Heart right ventricle (tissue), 16 donors: Measurements from ENCODE around the gene SND1. TPM values are rescaled to one million over a fixed set of nuclear protein-coding genes. Genes with fewer than 3 reads are reported as not detected.
A peak's percentile ranks its signal among the peaks of the same experiment; 100 is the strongest.

ENCODE experiments used
- ATAC-seq, 8 donors: fragments of 200-7000 bp; cut with Tn5 transposase; one replicate each; pipeline ENCODE4 v1.9.1; 2020; ENCODE audit warnings: mild to moderate bottlenecking in 8 of 8, moderate library complexity in 8 of 8, moderate number of reproducible peaks in 1 of 8
- DNase-seq, 2 donors: peaks; one replicate each; pipeline ENCODE4 v3.0.0-alpha.2; 2020
- H3K27ac ChIP-seq, 10 donors: fragments of 200-600 bp; sonication (generic) in 2 of 10; one replicate each; pipeline versions ENCODE4 v1.5.0 to v1.8.0; 2020 to 2022; ENCODE audit warnings: mild to moderate bottlenecking in 3 of 10
- H3K27me3 ChIP-seq, 7 donors: fragments of 200-600 bp; one replicate each; pipeline ENCODE4 v1.8.0; 2021 to 2022; ENCODE audit warnings: mild to moderate bottlenecking in 2 of 7
- H3K36me3 ChIP-seq, 9 donors: fragments of 200-600 bp; sonication (generic) in 1 of 9; one replicate each; pipeline versions ENCODE4 v1.5.0 to v1.8.0; 2020 to 2022; ENCODE audit warnings: mild to moderate bottlenecking in 2 of 9
- H3K4me1 ChIP-seq, 9 donors: fragments of 200-600 bp; sonication (generic) in 1 of 9; one replicate each; pipeline versions ENCODE4 v1.5.0 to v1.8.0; 2020 to 2022; ENCODE audit warnings: mild to moderate bottlenecking in 4 of 9
- H3K4me3 ChIP-seq, 10 donors: fragments of 200-600 bp; sonication (generic) in 2 of 10; one replicate each; pipeline versions ENCODE4 v1.5.0 to v1.8.0; 2020 to 2022; ENCODE audit warnings: mild to moderate bottlenecking in 7 of 10, moderate library complexity in 2 of 10
- H3K9me3 ChIP-seq, 11 donors: fragments of 200-600 bp in 10 of 11; sonication (generic) in 2 of 11; one replicate each; pipeline versions ENCODE4 v1.5.0 to v1.8.0; 2013 to 2022; ENCODE audit warnings: mild to moderate bottlenecking in 2 of 11, control low read depth in 1 of 11, moderate library complexity in 1 of 11
- WGBS, 2 donors: extraction: QIAGEN DNeasy Blood & Tissue Kit; methylation state at CpG; one replicate each; pipeline ENCODE4 v1.1.7; 2013; ENCODE audit warnings: inconsistent platforms in 1 of 2; 5-methylcytosine and 5-hydroxymethylcytosine counted together
- intact Hi-C, 10 donors: fragments of 100-400 bp; cut with DNase I; formaldehyde crosslinking; loops; one replicate each; pipeline versions ENCODE4 v1.11.1 to v1.14.2; 2022
- polyA plus RNA-seq, 2 donors: library from polyadenylated mRNA; stranded (reverse); fragments of 200-250 nt; gene quantifications; one replicate each; pipeline ENCODE4 v1.2.3, GENCODE V29; 2013
- total RNA-seq, 10 donors: library from RNA; stranded (reverse); fragmentation: NEBNext Ultra II Directional in 3 of 10; extraction: Animal tissue kit (Norgen Biotek cat#: 25700) in 3 of 10; gene quantifications; one replicate each; pipeline versions ENCODE4 v1.2.1 to v1.2.4, GENCODE V29; 2021 to 2023
- TF ChIP-seq, protein P1 (sequence below), 9 donors: fragments of 200-600 bp; sonication (generic) in 2 of 9; IDR thresholded peaks; one replicate each; pipeline versions ENCODE4 v1.5.0 to v1.8.0; 2021 to 2022; ENCODE audit warnings: antibody characterized with exemption in 9 of 9, mild to moderate bottlenecking in 5 of 9, moderate library complexity in 1 of 9
- donor health status: Arrhythmogenic right ventricular cardiomyopathy.
- donor health status: ischemic (EF 13 %, LVEDD 7.1; RV severe dilation, severe dysfunction).
- donor health status: healthy with polysubstance abuse.
- donor health status: DM: no; HTN: yes; CAD: no.
- donor health status: DM: no; HTN: no; CAD: no.
- donor health status: ischemic (EF 25% LVEDD 6.9; RV normal size, moderate dysfunction).
- donor health status: ischemic (EF 25% LVEDD 5.7; RV mildly dilated, moderate dysfunction).
- donor health status: healthy.
- donor health status: DM: yes; HTN: yes; CAD: no.
- donor health status: Ischemic cardiomyopathy.
- donor health status: ischemic (EF 35%, LVEDD 5.7; RV mildly dilated, moderate dysfunction).
- donor health status: nonischemic (EF 11% LVEDD 7.7; RV severe dilation, severe dysfunction).
- donor health status: DM: yes; HTN: yes; CAD: no.
- donor health status: PGD.
- donor health status: ischemic (EF 29% LVEDD 5.4; RV normal size, mild dysfunction).
- donor health status: nonischemic (EF 23%, LVEDD 6.1; RV moderate dilation, normal function).

The SND1 gene
- total and polyA plus RNA-seq, 12 donors = 39.9 to 107 (median 80.8) TPM

DNA sequence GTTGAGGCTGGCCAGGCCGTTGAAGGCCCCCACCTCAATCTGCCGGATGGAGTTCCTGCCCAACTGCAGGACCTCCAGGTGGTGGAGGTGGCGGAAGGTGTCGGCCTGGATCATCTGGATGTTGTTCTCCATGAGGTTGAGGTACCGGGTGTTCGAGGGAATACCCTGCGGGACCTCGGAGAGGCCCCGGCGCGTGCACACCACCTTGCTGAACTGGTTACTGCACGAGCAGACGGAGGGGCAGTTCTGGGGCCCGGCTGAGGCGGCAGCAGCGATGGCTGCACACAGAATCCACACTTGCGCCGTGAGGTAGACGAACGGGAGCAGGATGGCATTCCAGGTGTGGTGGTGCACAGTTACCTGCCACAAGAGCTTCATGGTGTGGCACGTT is 378.3 kb downstream of the SND1 start:
- Histone ChIP-seq H3K36me3 (peaks cover 0 to 9% (median 0%) of the 10 kb centered on the region in 9 donors), H3K4me3 (peak overlapping the region in 7 of 10 donors; percentile 55 to 71 (median 57)), H3K9me3 (no peaks in the 10 kb centered on the region), H3K27ac (peak overlapping the region in 1 of 10 donors; percentile 53), H3K27me3 (no peaks in the 10 kb centered on the region), H3K4me1 (peaks cover 6 to 50% (median 35%) of the 10 kb centered on the region in 9 donors)
- intact Hi-C loops = loop anchor here in 6 of 10 donors (5.0 to 10.0 kb wide), 5 partner anchors 175 to 325 kb away; no protein-coding TSS in a partner anchor
- no peak for ATAC-seq
- TF ChIP-seq, protein P1, sequence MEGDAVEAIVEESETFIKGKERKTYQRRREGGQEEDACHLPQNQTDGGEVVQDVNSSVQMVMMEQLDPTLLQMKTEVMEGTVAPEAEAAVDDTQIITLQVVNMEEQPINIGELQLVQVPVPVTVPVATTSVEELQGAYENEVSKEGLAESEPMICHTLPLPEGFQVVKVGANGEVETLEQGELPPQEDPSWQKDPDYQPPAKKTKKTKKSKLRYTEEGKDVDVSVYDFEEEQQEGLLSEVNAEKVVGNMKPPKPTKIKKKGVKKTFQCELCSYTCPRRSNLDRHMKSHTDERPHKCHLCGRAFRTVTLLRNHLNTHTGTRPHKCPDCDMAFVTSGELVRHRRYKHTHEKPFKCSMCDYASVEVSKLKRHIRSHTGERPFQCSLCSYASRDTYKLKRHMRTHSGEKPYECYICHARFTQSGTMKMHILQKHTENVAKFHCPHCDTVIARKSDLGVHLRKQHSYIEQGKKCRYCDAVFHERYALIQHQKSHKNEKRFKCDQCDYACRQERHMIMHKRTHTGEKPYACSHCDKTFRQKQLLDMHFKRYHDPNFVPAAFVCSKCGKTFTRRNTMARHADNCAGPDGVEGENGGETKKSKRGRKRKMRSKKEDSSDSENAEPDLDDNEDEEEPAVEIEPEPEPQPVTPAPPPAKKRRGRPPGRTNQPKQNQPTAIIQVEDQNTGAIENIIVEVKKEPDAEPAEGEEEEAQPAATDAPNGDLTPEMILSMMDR (IDR thresholded peaks at IDR 0.05) = no peak
- DNase-seq = no peak
- WGBS, 2 donors = 97% methylated on average over 21 of the region's 21 CpGs

DNA sequence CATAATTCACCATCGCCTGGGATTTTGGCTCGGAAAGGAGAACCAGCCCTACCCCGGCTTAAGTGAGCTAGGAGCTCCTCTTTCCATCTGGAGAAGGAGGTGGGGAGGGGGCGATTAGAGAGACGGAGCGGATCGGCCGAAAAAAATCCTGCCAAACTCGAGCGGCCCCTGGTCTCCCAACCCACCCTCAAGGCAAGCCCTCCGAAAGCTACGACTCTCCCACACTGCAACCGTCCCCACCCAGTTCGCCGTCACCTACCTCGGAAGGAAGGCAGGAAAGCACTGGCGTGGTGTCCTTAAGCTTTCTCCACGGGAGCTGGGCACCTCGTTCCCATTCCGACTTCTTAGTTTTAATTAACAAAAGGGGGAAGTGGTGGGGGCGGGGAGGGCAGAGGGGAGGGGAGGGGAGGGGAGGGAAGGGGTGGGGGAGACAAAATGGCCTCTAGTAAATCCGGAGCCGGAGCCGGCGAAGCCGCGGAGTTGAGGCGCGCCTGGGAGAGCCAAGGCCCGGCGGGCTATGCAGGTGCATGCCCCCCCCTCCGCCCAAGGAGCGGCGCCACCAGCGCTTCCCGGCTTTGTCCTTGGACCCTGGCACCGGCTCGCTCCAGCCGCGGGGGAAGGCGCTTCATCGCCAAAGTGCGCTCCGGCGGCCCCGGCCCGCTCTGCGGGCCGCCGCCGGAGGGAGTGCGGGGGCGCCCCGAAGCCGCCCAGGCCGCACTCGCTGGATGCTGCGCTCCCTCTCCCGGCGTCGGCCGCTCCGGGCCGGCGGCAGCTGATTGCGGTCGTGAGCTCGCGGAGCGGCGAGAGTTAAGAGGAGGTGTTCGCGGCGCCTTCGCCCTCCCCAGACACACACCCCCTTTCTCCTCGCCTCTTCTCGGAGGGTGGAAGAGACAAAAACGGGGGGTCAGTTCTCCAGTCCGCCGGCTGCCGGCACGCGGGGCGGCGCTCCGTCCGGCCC is 378.9 kb downstream of the SND1 start, which contains the start of gene LRRC4:
Gene LRRC4 (minus strand): TSS at position 784 of the 958 bp plus-strand sequence. CDS start 797 bp downstream, outside the sequence.
- Histone ChIP-seq H3K4me1 (peaks cover 6 to 43% (median 28%) of the 10 kb centered on the region in 9 donors), H3K9me3 (no peaks in the 10 kb centered on the region), H3K27ac (peak within 1 kb of the TSS in 7 of 10 donors; percentile 30 to 77 (median 50)), H3K4me3 (peak within 1 kb of the TSS; percentile 25 to 71 (median 60)), H3K36me3 (peaks cover 0 to 9% (median 0%) of the 10 kb centered on the region in 9 donors), H3K27me3 (no peaks in the 10 kb centered on the region)
- intact Hi-C loops = loop anchor here in 6 of 10 donors (5.0 to 10.0 kb wide), 5 partner anchors 174 to 326 kb away; no protein-coding TSS in a partner anchor
- 13% methylated on average over 85 to 87 of the region's 87 CpGs for WGBS, 2 donors
- peak in 6 of 8 donors; percentile 30 to 56 (median 44) for ATAC-seq
- peak; percentile 26 to 50 for DNase-seq
- TF ChIP-seq, protein P1 (IDR thresholded peaks at IDR 0.05) = peak in 4 of 9 donors; percentile 10 to 42 (median 41)

DNA sequence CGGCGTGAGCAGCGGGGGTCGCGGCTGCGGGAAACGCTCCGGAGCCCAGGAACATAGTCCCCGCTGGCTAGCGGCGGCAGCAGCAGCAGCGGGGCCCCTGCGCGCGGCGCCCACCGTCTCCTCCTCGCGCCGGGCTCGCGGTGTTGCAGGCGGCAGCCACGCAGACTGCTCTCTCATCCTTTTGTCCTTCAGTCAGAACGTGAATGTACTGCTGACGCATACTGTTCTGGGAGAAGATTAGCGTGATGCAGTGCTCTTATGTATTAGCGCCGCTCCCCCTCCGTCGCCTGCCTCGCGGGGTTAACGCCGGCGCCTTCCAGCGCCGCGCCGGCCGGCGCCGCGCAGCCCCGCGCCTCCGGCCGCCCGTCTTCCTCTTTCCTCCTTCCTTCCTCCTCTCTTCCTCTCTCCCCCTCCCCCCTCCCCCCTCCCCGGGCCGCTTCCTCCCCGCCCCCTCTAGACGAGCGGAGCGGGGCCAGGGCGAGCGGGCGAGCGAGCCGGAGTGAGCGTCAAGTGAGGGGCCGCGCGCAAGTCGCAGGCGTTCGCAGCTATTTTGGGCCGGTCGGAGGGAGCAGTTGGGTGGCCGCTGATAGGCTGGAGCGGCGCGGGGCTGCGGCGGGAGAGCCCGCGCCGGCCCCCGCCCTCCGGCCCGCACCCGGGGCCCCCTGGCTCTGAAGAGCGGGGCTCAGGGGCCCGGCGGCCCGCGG is 380.1 kb downstream of the SND1 start:
- ATAC-seq (peak; percentile 59 to 84 (median 68)), DNase-seq (peak; percentile 51)
- Histone ChIP-seq H3K4me1 (peaks cover 3 to 32% (median 18%) of the 10 kb centered on the region in 9 donors), H3K27me3 (no peaks in the 10 kb centered on the region), H3K36me3 (peaks cover 0 to 9% (median 0%) of the 10 kb centered on the region in 9 donors), H3K27ac (peak overlapping the region in 7 of 10 donors; percentile 30 to 77 (median 50)), H3K9me3 (no peaks in the 10 kb centered on the region), H3K4me3 (peak overlapping the region; percentile 25 to 71 (median 60))
- 0% methylated on average over 78 to 87 of the region's 87 CpGs for WGBS, 2 donors
- intact Hi-C loops = loop anchor here in 6 of 10 donors (5.0 to 10.0 kb wide), 5 partner anchors 173 to 327 kb away; no protein-coding TSS in a partner anchor
- TF ChIP-seq, protein P1 (IDR thresholded peaks at IDR 0.05) = peak in 5 of 9 donors; percentile 10 to 46 (median 45)
